Ishikawa (cell line): ENCODE measurements around the gene RYR2.

Source experiments
- CEBPB ChIP-seq: IDR thresholded peaks from 2 replicates; pipeline ENCODE4 v1.6.1; 2012
- CREB1 ChIP-seq: IDR thresholded peaks from 2 replicates; pipeline ENCODE4 v1.6.1; 2012; ENCODE audit warnings: low read depth
- EGR1 ChIP-seq: IDR thresholded peaks from 2 replicates; pipeline ENCODE4 v1.6.1; 2012
- EP300 ChIP-seq: IDR thresholded peaks from 2 replicates; pipeline ENCODE4 v1.6.1; 2012; ENCODE audit warnings: borderline replicate concordance
- FOXM1 ChIP-seq: IDR thresholded peaks from 2 replicates; pipeline ENCODE4 v1.6.1; 2012; ENCODE audit warnings: low read depth, borderline replicate concordance
- NFIC ChIP-seq: IDR thresholded peaks from 2 replicates; pipeline ENCODE4 v1.6.1; 2012
- RAD21 ChIP-seq: IDR thresholded peaks from 2 replicates; pipeline ENCODE4 v1.6.1; 2012; ENCODE audit warnings: low read depth
- REST ChIP-seq: IDR thresholded peaks from 2 replicates; pipeline ENCODE4 v1.6.1; 2012; ENCODE audit warnings: low read depth, mild to moderate bottlenecking
- TAF1 ChIP-seq: IDR thresholded peaks from 2 replicates; pipeline ENCODE4 v1.6.1; 2012; ENCODE audit warnings: low read depth, mild to moderate bottlenecking
- TCF12 ChIP-seq: IDR thresholded peaks from 2 replicates; pipeline ENCODE4 v1.6.1; 2012; ENCODE audit warnings: low read depth
- TEAD4 ChIP-seq: IDR thresholded peaks from 2 replicates; pipeline ENCODE4 v1.6.1; 2012
- YY1 ChIP-seq: IDR thresholded peaks from 2 replicates; pipeline ENCODE4 v1.6.1; 2012; ENCODE audit warnings: low read depth
- TF ChIP-seq, protein P1 (sequence below): IDR thresholded peaks from 2 replicates; pipeline ENCODE4 v1.6.1; 2012
- TF ChIP-seq, protein P2 (sequence below): IDR thresholded peaks from 2 replicates; pipeline ENCODE4 v1.6.1; 2012

DNA sequence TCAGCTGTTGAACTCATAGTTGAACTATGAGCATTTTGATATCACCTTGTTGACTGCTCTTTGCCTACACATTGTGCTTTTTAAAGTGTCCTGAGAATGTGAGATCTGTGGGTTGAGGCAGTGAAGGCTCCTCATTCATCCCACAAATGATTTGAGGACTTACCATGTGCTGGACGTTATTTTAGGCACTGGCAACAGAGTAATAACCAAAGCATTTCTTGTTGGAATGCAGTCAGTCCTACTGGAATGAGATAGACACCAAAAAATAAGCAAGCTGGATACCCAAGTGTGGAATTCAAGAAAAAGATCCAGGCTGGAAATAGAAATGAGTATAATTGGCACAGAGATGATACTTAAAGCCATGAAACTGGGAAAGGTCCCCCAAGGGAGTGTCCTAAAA, 775.3 kb downstream of the RYR2 start:
- no peak for TF ChIP-seq NFIC
- TF ChIP-seq TAF1: no peak
- TF ChIP-seq RAD21: no peak
- TF ChIP-seq FOXM1: no peak
- no peak for TF ChIP-seq EP300
- TF ChIP-seq EGR1: no peak
- TF ChIP-seq YY1: no peak
- TF ChIP-seq, protein P1, sequence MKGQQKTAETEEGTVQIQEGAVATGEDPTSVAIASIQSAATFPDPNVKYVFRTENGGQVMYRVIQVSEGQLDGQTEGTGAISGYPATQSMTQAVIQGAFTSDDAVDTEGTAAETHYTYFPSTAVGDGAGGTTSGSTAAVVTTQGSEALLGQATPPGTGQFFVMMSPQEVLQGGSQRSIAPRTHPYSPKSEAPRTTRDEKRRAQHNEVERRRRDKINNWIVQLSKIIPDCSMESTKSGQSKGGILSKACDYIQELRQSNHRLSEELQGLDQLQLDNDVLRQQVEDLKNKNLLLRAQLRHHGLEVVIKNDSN: no peak
- no peak for TF ChIP-seq TCF12
- TF ChIP-seq, protein P2, sequence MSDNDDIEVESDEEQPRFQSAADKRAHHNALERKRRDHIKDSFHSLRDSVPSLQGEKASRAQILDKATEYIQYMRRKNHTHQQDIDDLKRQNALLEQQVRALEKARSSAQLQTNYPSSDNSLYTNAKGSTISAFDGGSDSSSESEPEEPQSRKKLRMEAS: no peak
- TF ChIP-seq REST: no peak
- no peak for TF ChIP-seq CREB1
- no peak for TF ChIP-seq CEBPB
- no peak for TF ChIP-seq TEAD4
